NCI-H1694 (cell line): ENCODE data around the gene RAI14.
"Not testable (repeated sequence)": the region's sequence is repeated elsewhere in the genome, so short reads cannot be mapped to it uniquely, and the experiment has no call there.

ENCODE experiments used
- DNase-seq: peaks from one replicate; lab custom pipeline; 2025; lab: John Stamatoyannopoulos, UW

RAI14 gene

GRCh38 chr5:34820593-34820992, 164.5 kb downstream of the RAI14 start:
- no peak for DNase-seq

DNA sequence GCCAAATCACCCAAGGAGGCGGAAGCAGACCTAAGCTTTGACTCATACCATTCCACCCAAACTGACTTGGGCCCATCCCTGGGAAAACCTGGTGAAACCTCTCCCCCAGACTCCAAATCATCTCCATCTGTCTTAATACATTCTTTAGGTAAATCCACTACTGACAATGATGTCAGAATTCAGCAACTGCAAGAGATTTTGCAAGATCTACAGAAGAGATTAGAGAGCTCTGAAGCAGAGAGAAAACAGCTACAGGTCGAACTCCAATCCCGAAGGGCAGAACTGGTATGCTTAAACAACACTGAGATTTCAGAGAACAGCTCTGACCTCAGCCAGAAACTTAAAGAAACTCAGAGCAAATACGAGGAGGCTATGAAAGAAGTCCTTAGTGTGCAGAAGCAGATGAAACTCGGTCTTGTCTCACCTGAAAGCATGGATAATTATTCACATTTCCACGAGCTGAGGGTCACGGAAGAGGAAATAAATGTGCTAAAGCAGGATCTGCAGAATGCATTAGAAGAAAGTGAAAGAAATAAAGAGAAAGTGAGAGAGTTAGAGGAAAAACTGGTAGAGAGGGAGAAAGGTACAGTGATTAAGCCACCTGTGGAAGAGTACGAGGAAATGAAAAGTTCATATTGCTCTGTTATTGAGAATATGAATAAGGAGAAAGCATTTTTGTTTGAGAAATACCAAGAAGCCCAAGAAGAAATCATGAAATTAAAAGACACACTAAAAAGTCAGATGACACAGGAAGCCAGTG, 167.0 kb downstream of the RAI14 start:
- DNase-seq: no peak

- no peak for DNase-seq
Observed at GRCh38 chr5:34826347-34826746, 170.2 kb downstream of the RAI14 start.

- no peak for DNase-seq
Observed at GRCh38 chr5:34827588-34828506, 171.7 kb downstream of the RAI14 start.

DNA sequence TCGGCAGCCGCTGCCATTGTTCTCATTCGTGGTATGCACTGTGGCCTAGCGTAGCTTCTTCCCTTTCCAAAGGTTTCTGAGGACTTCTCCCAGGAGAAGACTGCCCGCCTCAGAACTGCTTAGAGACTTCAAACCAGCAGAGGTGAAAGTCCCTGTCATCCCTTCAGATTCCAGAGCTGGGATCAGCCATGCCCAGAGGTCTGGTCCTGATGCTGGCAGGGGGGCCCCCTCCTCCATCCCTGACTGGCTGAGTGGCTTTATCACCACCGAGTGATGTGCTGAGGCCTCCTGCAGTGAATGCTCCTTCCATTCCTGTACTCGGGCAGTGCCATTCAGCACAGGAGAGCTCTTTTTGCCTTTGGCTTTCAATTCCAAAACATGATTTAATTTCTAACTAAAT, 174.7 kb downstream of the RAI14 start:
- DNase-seq: not testable (repeated sequence)

DNA sequence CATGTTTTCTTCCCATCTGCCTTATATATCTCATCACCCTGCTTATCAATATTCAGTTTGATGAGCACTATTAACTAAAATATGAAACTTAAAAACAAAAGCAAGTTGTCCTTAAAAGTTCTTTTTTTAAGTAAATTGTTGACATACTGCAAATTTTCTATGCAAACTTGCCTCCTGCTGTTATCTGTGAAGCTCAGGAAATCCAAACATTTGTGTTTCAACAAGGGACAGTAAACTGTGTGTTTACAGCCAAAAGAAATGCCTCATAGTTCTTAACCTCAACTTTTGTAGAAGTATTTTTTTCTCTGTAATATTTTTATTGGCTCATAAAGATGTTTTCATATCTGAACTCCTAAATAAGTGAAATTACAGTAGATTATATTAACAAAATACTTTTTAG, 175.2 kb downstream of the RAI14 start:
- DNase-seq: no peak

- no peak for DNase-seq
Observed at GRCh38 chr5:34832568-34832967, 176.4 kb downstream of the RAI14 start.

- no peak for DNase-seq
Observed at GRCh38 chr5:34833090-34833489, 177.0 kb downstream of the RAI14 start.

DNA sequence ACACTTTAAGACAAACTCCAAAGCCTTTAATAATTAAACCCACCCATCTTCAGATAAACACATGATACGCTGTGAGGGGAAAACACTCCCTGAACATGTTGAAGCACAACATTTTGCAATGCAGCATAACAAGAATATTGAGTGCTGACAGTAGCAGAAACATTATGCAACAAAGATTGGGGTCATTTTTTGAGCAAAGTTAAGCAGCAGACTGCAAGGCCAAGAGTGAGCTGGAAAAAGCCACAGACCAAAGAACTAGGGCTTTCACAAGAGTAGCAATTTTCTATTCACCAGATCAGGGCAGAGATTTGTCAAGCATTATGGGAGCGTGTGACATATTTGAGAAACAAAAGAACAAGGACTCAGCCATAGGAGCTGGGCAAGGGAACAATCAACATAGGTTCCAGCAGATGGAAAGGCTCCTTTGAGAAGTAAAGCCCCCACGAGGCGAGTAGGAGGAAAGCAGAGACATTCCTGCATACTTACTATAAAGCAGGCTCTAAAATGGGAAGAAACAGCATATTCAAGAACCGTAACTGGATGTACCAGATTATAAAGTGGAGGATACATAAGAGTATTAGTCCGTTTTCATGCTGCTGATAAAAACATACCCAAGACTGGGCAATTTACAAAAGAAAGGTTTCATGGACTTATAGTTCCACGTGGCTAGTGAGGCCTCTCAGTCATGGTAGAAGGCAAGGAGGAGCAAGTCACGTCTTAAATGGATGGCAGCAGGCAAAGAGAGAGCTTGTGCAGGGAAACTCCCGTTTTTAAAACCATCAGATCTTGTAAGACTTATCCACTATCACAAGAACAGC, 178.1 kb downstream of the RAI14 start:
- DNase-seq: no peak

GRCh38 chr5:34834794-34835089, 178.6 kb downstream of the RAI14 start:
- DNase-seq: no peak

- DNase-seq: no peak
Observed at GRCh38 chr5:34835664-34836063, 179.5 kb downstream of the RAI14 start.

- DNase-seq: peak; percentile 73
Observed at GRCh38 chr5:34838785-34839714, 182.9 kb downstream of the RAI14 start, which contains the start of gene TTC23L. TTC23L (plus strand) TSS chr5:34839164; CDS start chr5:34840672, 1,508 bp downstream.

- no peak for DNase-seq
Observed at GRCh38 chr5:34841816-34842215, 185.7 kb downstream of the RAI14 start.

GRCh38 chr5:34842554-34842953, 186.4 kb downstream of the RAI14 start:
- DNase-seq: no peak

GRCh38 chr5:34843497-34843896, 187.4 kb downstream of the RAI14 start:
- DNase-seq: no peak

GRCh38 chr5:34844106-34844505, 188.0 kb downstream of the RAI14 start:
- DNase-seq: no peak

- no peak for DNase-seq
Observed at GRCh38 chr5:34844999-34845398, 188.9 kb downstream of the RAI14 start.

DNA sequence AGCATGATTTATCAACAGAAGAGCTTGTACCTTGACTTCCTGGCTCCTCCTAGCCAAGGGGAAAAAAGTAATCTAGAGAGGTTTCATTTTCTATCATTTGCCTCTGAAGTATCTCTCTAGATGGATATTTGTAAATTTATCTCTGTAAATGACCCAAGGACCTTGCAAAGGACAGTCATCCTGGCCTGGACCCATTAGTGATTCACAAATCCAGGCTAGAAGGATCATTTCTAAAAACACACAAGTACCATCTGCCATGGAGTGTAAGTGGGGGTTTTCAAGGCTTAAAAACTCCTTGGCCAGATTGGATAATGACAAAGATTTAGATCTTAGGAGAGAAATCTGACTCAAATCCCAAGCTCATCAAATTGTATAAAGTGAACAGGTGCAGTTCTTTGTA, 190.9 kb downstream of the RAI14 start:
- DNase-seq: no peak

DNA sequence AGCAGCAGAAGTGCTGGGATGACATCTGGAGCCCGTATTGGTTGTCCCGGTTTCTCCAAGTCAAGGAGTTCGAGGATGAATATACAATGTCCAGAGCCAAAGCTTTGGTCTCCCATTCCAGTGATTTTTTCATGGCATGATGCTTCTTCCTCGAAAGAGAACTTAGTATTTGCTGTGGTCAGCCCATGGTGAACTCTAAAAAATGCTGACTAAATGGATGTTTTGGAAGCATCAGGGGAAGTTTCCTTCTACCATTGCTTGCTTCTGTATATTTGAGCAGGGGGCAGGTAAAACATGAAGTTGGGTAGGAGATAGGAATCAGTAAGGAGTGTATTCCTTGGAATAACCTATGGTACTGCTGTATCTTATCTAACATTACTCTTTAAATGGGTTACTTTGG, 191.4 kb downstream of the RAI14 start:
- DNase-seq: no peak

GRCh38 chr5:34848230-34848629, 192.1 kb downstream of the RAI14 start:
- no peak for DNase-seq

GRCh38 chr5:34849253-34849652, 193.1 kb downstream of the RAI14 start:
- DNase-seq: no peak
